ENCODE measurements around the gene RDM1. TPM values are rescaled to one million over a fixed set of nuclear protein-coding genes. Genes with fewer than 3 reads are reported as not detected.

The RDM1 gene
- total RNA-seq, 1 experiment from 2014 or later = 11.7 TPM

DNA sequence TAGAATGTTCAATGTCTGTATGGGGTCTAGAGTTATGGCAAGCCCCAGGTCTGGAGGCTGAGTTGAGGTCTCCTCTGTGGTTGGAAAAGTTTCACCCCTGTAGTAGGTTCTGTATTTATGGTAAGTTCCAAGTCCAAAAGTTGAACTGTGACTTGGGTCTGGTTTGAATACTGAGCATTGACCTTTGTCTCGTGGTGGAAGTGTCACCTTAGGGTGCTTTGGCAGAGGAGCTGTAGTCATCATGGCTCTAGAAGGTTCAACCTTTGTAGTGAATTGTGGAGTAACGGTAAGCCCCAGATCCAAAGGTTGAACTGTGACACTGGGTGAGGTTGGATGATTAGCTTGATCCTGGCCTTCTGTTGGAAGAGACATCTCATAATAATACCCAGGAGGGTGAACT lies 17.6 kb downstream of the RDM1 start:
- no peaks in the 10 kb centered on the region for H3K9me2 ChIP-seq (ENCODE audit: insufficient read depth)
- H3K4me3 ChIP-seq (replicated peaks in 1 of 2; ENCODE audit: low read depth in 1 of 2, low read length in 2 of 2) = no peak overlapping the region
- DNase-seq (ENCODE audit: low read depth, low spot score) (no peak), ATAC-seq (no peak)
- POLR2A ChIA-PET = no interaction called here
- H3K36me3 ChIP-seq (ENCODE audit: control insufficient read depth in 1 of 2, insufficient read depth in 2 of 2, low read length in 2 of 2) = no peaks in the 10 kb centered on the region
- H3K4me2 ChIP-seq (ENCODE audit: low read length) = no peak overlapping the region
- BruUV-seq (replicated peaks) = no TSS peak
- intact Hi-C loops (cut with micrococcal nuclease) = no loop called here
- RAD21 ChIA-PET (ENCODE audit: low non-redundant PET in 1 of 2, low total read pairs in 2 of 2, uncharacterized antibody in 2 of 2, unreplicated experiment in 2 of 2) = no interaction called here
- H4K20me1 ChIP-seq (ENCODE audit: insufficient read depth) = no peaks in the 10 kb centered on the region
- CTCF ChIA-PET = no interaction called here
- no peak overlapping the region for H3K27ac ChIP-seq (ENCODE audit: low read depth, low read length)
- no peaks in the 10 kb centered on the region for H3K4me1 ChIP-seq (ENCODE audit: control insufficient read depth in 1 of 2, insufficient read depth in 2 of 2, low read length in 2 of 2)
- H3K9ac ChIP-seq (ENCODE audit: low read length) = no peak overlapping the region
- TF ChIP-seq CBX3 (IDR thresholded peaks at IDR 0.05; ENCODE audit: low read depth) (no peak), JUND (IDR thresholded peaks at IDR 0.05) (no peak), RAD21 (IDR thresholded peaks at IDR 0.05; ENCODE audit: low read depth) (no peak), SP1 (IDR thresholded peaks at IDR 0.05; ENCODE audit: low read depth) (no peak), POLR2A (IDR thresholded peaks at IDR 0.05; ENCODE audit: borderline replicate concordance, extremely low read depth, insufficient read depth, insufficient read length) (no peak), SRF (IDR thresholded peaks at IDR 0.05; ENCODE audit: low read depth) (no peak), TCF7L2 (IDR thresholded peaks at IDR 0.05; ENCODE audit: borderline replicate concordance, extremely low read depth, insufficient read depth, insufficient read length) (no peak), ZFX (IDR thresholded peaks at IDR 0.05) (no peak), EZH2 (IDR thresholded peaks at IDR 0.05) (no peak), CEBPB (IDR thresholded peaks at IDR 0.05; ENCODE audit: low read depth) (no peak), EGR1 (IDR thresholded peaks at IDR 0.05; ENCODE audit: low read depth) (no peak), EZH2phosphoT487 (IDR thresholded peaks at IDR 0.05; ENCODE audit: borderline replicate concordance) (no peak), SIN3A (IDR thresholded peaks at IDR 0.05; ENCODE audit: low read depth) (no peak)
- TF ChIP-seq, protein P1, sequence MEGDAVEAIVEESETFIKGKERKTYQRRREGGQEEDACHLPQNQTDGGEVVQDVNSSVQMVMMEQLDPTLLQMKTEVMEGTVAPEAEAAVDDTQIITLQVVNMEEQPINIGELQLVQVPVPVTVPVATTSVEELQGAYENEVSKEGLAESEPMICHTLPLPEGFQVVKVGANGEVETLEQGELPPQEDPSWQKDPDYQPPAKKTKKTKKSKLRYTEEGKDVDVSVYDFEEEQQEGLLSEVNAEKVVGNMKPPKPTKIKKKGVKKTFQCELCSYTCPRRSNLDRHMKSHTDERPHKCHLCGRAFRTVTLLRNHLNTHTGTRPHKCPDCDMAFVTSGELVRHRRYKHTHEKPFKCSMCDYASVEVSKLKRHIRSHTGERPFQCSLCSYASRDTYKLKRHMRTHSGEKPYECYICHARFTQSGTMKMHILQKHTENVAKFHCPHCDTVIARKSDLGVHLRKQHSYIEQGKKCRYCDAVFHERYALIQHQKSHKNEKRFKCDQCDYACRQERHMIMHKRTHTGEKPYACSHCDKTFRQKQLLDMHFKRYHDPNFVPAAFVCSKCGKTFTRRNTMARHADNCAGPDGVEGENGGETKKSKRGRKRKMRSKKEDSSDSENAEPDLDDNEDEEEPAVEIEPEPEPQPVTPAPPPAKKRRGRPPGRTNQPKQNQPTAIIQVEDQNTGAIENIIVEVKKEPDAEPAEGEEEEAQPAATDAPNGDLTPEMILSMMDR (IDR thresholded peaks at IDR 0.05 in 2 of 3, conservative IDR thresholded peaks at IDR 0.05 in 1 of 3; ENCODE audit: borderline replicate concordance in 1 of 3, insufficient read depth in 1 of 3, low read depth in 2 of 3, low read length in 2 of 3) = no peak
- TF ChIP-seq, protein P2, sequence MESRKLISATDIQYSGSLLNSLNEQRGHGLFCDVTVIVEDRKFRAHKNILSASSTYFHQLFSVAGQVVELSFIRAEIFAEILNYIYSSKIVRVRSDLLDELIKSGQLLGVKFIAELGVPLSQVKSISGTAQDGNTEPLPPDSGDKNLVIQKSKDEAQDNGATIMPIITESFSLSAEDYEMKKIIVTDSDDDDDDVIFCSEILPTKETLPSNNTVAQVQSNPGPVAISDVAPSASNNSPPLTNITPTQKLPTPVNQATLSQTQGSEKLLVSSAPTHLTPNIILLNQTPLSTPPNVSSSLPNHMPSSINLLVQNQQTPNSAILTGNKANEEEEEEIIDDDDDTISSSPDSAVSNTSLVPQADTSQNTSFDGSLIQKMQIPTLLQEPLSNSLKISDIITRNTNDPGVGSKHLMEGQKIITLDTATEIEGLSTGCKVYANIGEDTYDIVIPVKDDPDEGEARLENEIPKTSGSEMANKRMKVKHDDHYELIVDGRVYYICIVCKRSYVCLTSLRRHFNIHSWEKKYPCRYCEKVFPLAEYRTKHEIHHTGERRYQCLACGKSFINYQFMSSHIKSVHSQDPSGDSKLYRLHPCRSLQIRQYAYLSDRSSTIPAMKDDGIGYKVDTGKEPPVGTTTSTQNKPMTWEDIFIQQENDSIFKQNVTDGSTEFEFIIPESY (IDR thresholded peaks at IDR 0.05; ENCODE audit: extremely low read depth, insufficient replicate concordance, low read length) = no peak
- TF ChIP-seq, protein P3, sequence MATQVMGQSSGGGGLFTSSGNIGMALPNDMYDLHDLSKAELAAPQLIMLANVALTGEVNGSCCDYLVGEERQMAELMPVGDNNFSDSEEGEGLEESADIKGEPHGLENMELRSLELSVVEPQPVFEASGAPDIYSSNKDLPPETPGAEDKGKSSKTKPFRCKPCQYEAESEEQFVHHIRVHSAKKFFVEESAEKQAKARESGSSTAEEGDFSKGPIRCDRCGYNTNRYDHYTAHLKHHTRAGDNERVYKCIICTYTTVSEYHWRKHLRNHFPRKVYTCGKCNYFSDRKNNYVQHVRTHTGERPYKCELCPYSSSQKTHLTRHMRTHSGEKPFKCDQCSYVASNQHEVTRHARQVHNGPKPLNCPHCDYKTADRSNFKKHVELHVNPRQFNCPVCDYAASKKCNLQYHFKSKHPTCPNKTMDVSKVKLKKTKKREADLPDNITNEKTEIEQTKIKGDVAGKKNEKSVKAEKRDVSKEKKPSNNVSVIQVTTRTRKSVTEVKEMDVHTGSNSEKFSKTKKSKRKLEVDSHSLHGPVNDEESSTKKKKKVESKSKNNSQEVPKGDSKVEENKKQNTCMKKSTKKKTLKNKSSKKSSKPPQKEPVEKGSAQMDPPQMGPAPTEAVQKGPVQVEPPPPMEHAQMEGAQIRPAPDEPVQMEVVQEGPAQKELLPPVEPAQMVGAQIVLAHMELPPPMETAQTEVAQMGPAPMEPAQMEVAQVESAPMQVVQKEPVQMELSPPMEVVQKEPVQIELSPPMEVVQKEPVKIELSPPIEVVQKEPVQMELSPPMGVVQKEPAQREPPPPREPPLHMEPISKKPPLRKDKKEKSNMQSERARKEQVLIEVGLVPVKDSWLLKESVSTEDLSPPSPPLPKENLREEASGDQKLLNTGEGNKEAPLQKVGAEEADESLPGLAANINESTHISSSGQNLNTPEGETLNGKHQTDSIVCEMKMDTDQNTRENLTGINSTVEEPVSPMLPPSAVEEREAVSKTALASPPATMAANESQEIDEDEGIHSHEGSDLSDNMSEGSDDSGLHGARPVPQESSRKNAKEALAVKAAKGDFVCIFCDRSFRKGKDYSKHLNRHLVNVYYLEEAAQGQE (IDR thresholded peaks at IDR 0.05; ENCODE audit: low read depth) = no peak
- TF ChIP-seq, protein P4, sequence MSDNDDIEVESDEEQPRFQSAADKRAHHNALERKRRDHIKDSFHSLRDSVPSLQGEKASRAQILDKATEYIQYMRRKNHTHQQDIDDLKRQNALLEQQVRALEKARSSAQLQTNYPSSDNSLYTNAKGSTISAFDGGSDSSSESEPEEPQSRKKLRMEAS (IDR thresholded peaks at IDR 0.05) = no peak
- TF ChIP-seq, protein P5, sequence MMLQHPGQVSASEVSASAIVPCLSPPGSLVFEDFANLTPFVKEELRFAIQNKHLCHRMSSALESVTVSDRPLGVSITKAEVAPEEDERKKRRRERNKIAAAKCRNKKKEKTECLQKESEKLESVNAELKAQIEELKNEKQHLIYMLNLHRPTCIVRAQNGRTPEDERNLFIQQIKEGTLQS (IDR thresholded peaks at IDR 0.05) = no peak
- H2AFZ ChIP-seq (ENCODE audit: low read depth, low read length, poor library complexity, severe bottlenecking) = no peak overlapping the region
- no peaks in the 10 kb centered on the region for H3K9me3 ChIP-seq (ENCODE audit: control insufficient read depth in 1 of 2, insufficient read depth in 1 of 2, low read depth in 1 of 2, low read length in 2 of 2)
- H3K79me2 ChIP-seq (ENCODE audit: insufficient read depth, low read length) = no peaks in the 10 kb centered on the region
- no peaks in the 10 kb centered on the region for H3K27me3 ChIP-seq (ENCODE audit: insufficient read depth, low read length)
